Suprapubic skin (tissue), 4 donors: ENCODE results near the gene SLC25A24. TPM values are rescaled to one million over a fixed set of nuclear protein-coding genes. Genes with fewer than 3 reads are reported as not detected.

Experiments
- DNase-seq, 2 donors: peaks; one replicate each; pipeline ENCODE4 v3.0.0-alpha.2; 2019; ENCODE audit warnings: low spot score in 2 of 2
- H3K27ac ChIP-seq: fragments of 200-600 bp; sonication (generic); one replicate; pipeline ENCODE4 v1.5.1; 2019
- H3K27me3 ChIP-seq: fragments of 200-600 bp; sonication (generic); one replicate; pipeline ENCODE4 v1.5.1; 2019
- H3K36me3 ChIP-seq: fragments of 200-600 bp; sonication (generic); one replicate; pipeline ENCODE4 v1.5.1; 2019
- H3K4me1 ChIP-seq: fragments of 200-600 bp; sonication (generic); one replicate; pipeline ENCODE4 v1.5.1; 2019
- H3K4me3 ChIP-seq: fragments of 200-600 bp; sonication (generic); one replicate; pipeline ENCODE4 v1.5.1; 2019; ENCODE audit warnings: mild to moderate bottlenecking
- H3K9me3 ChIP-seq: fragments of 200-600 bp; sonication (generic); one replicate; pipeline ENCODE4 v1.5.1; 2019
- EP300 ChIP-seq: sonication (generic); formaldehyde crosslinking; IDR thresholded peaks from one replicate; pipeline ENCODE4 v1.6.1; 2017; ENCODE audit warnings: antibody characterized with exemption
- POLR2A ChIP-seq, 2 donors: fragments of 450-650 bp; IDR thresholded peaks; one replicate each; pipeline ENCODE4 v1.6.1; 2017; ENCODE audit warnings: antibody characterized with exemption in 2 of 2, mild to moderate bottlenecking in 2 of 2, moderate library complexity in 2 of 2
- POLR2AphosphoS5 ChIP-seq, 3 donors: sonication (generic); formaldehyde crosslinking; IDR thresholded peaks; one replicate each; pipeline ENCODE4 v1.6.1; 2017; ENCODE audit warnings: antibody characterized with exemption in 3 of 3
- WGBS: methylation state at CpG from one replicate; pipeline ENCODE4 v1.1.5; 2018; 5-methylcytosine and 5-hydroxymethylcytosine counted together
- total RNA-seq, 4 donors: library from RNA; depleted of rRNA; stranded (reverse); fragments of >200 nt; gene quantifications; one replicate each; pipeline ENCODE4 v1.1.0, GENCODE V29; 2016
- TF ChIP-seq, protein P1 (sequence below), 2 donors: fragments of 200-600 bp in 1 of 2; fragments of 450-650 bp in 1 of 2; sonication (generic) in 1 of 2; IDR thresholded peaks; one replicate each; pipeline ENCODE4 v1.5.1; 2016 to 2019; ENCODE audit warnings: antibody characterized with exemption in 2 of 2, mild to moderate bottlenecking in 1 of 2, moderate library complexity in 1 of 2

The SLC25A24 gene
- total RNA-seq, 4 donors from 2014 or later, result 13.6 to 17.7 (median 16.2) TPM

DNA sequence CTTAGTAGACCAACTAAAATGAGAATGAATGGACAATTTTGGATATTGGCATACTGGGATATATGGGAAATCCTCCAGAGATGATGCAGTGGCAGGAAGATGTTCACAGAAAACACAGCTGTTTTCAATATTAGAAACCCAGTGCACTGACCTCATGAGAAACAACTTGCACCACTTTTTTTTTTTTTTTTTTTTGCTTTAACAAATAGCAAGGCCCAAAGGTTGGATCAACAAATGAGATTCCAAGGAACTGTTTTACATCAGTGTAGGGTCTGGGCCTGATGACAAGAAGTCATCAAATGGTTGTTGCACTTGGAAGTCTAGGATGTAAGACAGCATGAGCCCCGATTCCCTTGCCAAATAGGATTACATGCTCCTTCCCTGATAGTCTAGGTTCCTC lies 110.7 kb downstream of the SLC25A24 start:
- H3K4me1 ChIP-seq, result no peaks in the 10 kb centered on the region
- H3K36me3 ChIP-seq, result no peaks in the 10 kb centered on the region
- H3K27me3 ChIP-seq, result no peaks in the 10 kb centered on the region
- DNase-seq, result no peak
- no peak overlapping the region for H3K27ac ChIP-seq
- no peaks in the 10 kb centered on the region for H3K9me3 ChIP-seq
- H3K4me3 ChIP-seq, result no peak overlapping the region
- TF ChIP-seq POLR2A (IDR thresholded peaks at IDR 0.05), result no peak
- TF ChIP-seq, protein P1, sequence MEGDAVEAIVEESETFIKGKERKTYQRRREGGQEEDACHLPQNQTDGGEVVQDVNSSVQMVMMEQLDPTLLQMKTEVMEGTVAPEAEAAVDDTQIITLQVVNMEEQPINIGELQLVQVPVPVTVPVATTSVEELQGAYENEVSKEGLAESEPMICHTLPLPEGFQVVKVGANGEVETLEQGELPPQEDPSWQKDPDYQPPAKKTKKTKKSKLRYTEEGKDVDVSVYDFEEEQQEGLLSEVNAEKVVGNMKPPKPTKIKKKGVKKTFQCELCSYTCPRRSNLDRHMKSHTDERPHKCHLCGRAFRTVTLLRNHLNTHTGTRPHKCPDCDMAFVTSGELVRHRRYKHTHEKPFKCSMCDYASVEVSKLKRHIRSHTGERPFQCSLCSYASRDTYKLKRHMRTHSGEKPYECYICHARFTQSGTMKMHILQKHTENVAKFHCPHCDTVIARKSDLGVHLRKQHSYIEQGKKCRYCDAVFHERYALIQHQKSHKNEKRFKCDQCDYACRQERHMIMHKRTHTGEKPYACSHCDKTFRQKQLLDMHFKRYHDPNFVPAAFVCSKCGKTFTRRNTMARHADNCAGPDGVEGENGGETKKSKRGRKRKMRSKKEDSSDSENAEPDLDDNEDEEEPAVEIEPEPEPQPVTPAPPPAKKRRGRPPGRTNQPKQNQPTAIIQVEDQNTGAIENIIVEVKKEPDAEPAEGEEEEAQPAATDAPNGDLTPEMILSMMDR (IDR thresholded peaks at IDR 0.05), result no peak
- TF ChIP-seq EP300, result no peak
- TF ChIP-seq POLR2AphosphoS5 (IDR thresholded peaks at IDR 0.05), result no peak
- WGBS, result 61% methylated on average over 1 of the region's 1 CpG

DNA sequence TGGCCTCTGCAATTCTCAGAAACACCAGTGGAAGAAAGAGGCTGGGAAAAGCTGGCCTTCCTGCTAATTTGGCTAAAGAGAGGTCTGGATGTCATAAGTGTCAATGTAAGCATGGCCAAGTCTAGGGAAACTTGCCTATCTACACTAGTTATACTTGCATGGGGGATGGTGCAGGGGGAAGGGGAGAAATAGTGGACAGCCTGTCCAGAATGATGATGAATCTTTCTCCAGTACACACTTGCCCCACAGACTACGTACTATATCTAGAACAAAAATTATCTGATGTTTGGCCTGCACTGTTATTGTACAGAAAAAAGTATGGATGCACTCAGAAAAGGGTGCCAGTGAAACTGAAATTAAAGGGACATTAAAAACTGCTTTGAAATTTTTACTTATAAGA lies 114.5 kb downstream of the SLC25A24 start:
- TF ChIP-seq POLR2A (IDR thresholded peaks at IDR 0.05), result no peak
- no peak for TF ChIP-seq POLR2AphosphoS5 (IDR thresholded peaks at IDR 0.05)
- no peak for TF ChIP-seq EP300
- TF ChIP-seq, protein P1 (IDR thresholded peaks at IDR 0.05), result no peak
- no peak for DNase-seq
- no peaks in the 10 kb centered on the region for H3K4me1 ChIP-seq
- H3K27ac ChIP-seq, result no peak overlapping the region
- H3K36me3 ChIP-seq, result no peaks in the 10 kb centered on the region
- H3K9me3 ChIP-seq, result no peaks in the 10 kb centered on the region
- no peaks in the 10 kb centered on the region for H3K27me3 ChIP-seq
- no peak overlapping the region for H3K4me3 ChIP-seq
- 90% methylated on average over 1 of the region's 1 CpG for WGBS

DNA sequence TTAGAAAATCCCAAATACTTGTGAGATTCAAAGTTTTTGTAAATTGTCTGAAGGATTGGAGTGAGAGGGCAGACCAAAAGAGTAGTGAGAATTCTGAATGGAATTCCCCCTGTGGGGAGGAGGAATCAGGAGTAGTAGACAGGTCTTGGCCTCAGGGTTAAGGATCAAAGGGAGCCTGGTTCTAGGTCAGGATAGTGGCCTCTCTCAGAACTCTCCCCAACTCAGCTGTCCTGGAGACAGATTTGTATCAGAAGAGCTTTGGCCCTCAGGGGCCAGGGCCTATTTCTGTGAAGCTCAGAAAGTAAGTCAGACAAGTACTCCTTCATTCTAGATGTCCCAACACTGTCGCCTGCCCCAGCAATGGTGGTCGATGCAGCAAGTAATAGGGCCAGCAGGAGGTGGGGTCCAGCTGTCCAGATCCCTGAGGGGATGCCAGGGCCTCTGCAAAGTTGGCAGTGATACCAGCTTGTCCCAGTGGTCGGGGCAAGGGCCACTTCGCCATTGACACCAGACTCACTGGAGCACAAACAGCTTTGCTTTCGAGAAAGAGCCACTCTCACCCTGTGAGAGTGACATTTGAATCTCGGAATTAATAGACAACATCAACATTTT lies 115.2 kb downstream of the SLC25A24 start:
- Histone ChIP-seq H3K4me3 (no peak overlapping the region), H3K4me1 (no peaks in the 10 kb centered on the region), H3K27me3 (no peaks in the 10 kb centered on the region), H3K9me3 (no peaks in the 10 kb centered on the region), H3K36me3 (no peaks in the 10 kb centered on the region), H3K27ac (no peak overlapping the region)
- WGBS, result 86% methylated on average over 6 of the region's 6 CpGs
- TF ChIP-seq POLR2A (IDR thresholded peaks at IDR 0.05) (no peak), POLR2AphosphoS5 (IDR thresholded peaks at IDR 0.05) (no peak), EP300 (no peak)
- TF ChIP-seq, protein P1 (IDR thresholded peaks at IDR 0.05), result no peak
- DNase-seq, result no peak

Other genes with a start within 250 kb of the SLC25A24 start
- 100 to 1,000 TPM; 117 to 239 (median 135) TPM for gene VAV3, start 235.2 kb downstream of the SLC25A24 start, total RNA-seq
- not detected for gene NBPF4, start 43.7 kb upstream of the SLC25A24 start, total RNA-seq
- not detected for gene NBPF6, start 250.0 kb upstream of the SLC25A24 start, total RNA-seq